Measurements from ENCODE around the gene HUS1B.

The HUS1B gene

DNA sequence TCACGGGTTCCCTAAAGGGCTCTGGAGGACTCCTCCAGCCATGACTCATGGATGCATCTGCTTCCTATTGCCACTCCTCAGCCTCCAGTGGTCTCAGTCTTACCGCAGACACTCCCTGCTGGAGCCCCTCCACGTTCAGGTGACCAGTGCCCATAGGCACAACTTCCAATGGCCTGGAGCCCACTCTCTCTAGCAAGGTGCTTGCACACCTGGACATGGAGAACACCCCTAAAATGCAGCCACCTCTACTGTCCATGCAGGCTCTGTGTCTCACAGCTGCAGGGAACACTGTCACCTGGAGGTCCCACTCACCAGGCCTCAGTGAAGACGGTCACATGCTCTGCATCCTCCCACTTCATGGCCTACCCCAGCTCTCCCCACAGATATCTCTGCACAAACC, 36.0 kb downstream of the HUS1B start:
- no peak for FAIRE-seq

DNA sequence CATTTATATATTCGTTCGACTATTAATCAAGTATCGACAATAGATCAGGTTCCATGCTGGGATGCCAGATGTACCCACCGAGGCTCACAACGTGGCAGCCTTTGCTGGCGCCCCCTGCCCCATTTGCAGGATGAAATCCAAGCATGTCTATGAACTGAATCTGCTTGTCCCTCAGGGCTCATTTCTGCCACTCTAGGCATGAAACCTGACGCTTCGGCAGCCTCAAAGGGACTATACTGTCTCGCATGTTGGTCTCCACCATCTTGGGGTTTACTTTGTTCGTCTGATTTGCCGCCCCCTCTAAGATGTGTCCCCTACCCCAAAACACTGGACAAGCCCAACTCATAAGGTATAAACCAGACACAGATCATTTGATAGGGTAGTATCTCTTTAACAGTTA, 36.7 kb downstream of the HUS1B start:
- no peak for FAIRE-seq

DNA sequence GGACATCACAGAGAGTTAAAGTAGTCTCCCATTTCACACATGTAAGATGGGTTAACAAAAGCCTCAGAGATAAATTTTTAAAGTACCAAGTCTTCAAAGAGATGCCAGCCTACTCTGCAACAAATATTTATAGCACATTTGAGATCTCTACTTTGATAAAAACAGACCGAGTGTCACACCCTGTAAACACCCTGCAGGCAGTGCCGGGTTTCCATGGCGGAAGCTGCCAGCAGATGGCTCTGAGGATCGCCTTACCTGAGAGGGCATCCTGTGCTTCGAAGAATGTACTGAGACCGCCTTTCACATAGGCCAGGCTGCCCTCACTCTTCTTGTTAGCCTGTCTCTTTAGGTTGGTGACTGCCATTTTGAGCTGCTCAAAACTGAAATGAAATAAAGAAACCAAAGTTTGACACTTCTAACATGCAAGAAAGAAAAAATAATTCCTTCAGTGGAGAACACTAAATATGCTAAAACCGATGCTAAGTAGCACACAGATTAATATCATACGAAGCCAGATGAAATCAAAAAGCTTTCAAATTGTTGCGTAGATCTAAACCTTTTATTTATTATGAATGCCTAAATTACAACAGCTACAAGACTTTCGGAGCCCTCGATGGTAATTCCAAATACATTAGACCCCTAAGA, 39.3 kb downstream of the HUS1B start:
- no peak for FAIRE-seq

DNA sequence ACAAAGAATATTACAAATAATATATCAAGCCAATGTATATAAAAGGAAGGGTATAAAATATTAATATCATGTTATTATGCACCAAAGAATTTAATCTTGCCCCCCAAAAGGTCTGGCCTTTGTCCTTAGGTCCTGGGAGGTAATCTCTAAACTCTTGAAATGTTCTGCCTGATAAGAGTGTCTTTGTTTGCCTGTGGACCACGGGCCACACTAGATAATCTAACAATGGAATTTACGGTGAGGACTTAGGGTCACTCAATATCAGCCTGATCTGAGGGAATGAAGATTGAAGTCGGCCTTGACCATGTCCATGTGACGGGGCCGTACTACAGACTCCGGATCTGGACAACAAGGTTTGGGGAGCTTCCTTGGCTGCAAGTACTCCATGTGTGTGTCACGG, 42.9 kb downstream of the HUS1B start:
- no peak for FAIRE-seq

DNA sequence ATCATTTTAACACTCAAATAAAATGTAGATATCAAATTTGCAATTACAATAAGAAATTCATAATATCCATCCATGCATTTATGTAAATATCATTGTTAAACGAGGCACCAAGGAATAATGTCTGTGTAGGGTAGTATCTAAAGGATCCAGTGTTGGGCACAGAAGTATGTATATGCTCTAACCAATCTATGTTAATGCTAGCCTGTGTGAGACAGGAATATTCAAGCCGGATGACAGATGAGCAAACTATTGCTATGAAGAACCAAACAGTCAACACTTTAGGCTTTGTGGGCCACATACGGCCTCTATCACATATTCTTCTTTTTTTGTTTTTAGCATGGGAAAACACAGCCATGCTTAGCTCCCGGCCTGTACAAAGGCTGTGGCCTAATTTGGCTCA, 45.0 kb downstream of the HUS1B start:
- no peak for FAIRE-seq

DNA sequence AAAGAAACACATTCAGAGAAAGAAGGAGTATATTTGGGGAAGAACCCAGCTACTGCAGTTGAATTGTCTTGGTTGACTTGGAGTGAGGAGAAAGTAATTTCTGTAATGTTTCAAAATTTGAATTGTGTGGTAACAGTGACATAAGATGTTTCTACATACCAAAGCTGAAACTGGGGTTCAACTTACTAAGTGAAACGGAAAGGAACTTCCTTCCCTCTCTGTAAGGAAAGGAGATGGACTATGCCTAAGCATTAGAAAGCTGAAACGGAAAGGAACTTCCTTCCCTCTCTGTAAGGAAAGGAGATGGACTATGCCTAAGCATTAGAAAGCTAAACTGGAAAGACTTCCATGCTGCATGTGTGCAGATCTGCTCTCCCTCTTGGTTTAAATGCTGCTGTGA, 46.0 kb downstream of the HUS1B start:
- FAIRE-seq, result no peak

DNA sequence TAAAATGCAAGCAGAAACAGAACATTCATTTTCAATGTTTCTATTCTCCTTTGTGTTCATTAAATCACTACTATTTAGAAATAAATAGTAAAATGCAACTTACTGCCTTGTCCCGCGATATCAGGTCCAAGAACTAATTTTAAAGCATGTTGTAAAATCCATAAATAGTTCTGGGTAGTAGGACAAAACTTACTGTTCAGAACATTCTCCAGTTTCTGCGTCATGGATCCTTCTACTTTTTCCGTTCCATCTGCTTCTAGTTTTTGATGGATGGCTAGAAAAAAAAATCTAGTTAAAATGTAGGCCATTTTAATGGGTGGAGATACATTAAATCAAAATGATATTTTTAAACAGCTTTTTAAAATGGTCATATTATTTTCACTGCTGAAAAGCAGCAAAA, 47.0 kb downstream of the HUS1B start:
- FAIRE-seq, result no peak

DNA sequence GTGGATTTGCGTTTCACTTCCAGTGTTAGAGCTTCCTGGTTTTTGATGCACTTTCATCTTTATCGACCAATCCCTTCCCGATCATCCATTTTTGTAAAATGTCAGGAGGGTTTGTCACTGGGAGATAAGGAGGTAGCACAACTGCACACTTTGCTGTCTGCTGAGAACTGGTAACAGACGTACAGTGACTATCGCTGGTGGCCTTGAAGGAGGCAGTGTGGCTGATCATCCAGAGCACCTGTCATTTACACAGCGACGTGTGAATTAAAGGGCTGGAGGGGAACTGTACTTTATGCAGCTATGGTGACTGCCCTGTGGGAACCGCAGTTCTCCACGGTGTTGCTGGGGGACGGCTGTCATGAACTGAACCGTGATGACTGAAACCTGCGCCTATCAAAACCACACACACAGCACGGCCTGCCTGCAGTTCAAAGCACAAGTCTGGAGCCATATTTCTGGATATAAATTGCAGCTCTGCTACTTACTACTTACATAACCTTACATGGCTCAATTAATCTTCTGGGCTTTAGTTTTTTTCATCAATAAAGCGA, 50.0 kb downstream of the HUS1B start:
- no peak for FAIRE-seq
